HL-60 (cell line): ENCODE data around the gene FARP1.

Experiments used
- CTCF ChIP-seq: IDR thresholded peaks from one replicate; pipeline ENCODE4 v1.5.1; 2011; ENCODE audit warnings: low read length, control low read depth, inconsistent platforms; ENCODE audit not compliant: insufficient read depth
- GABPA ChIP-seq: IDR thresholded peaks from 2 replicates; pipeline ENCODE4 v1.6.1; 2012; ENCODE audit warnings: low read depth
- POLR2AphosphoS5 ChIP-seq: IDR thresholded peaks from 2 replicates; pipeline ENCODE4 v1.6.1; 2012; ENCODE audit warnings: low read depth
- SPI1 ChIP-seq: IDR thresholded peaks from 2 replicates; pipeline ENCODE4 v1.6.1; 2012; ENCODE audit warnings: low read depth, mild to moderate bottlenecking, borderline replicate concordance

- TF ChIP-seq CTCF (no peak), SPI1 (no peak), POLR2AphosphoS5 (no peak), GABPA (no peak)
Observed at GRCh38 chr13:98237331-98237730, 94.4 kb downstream of the FARP1 start.
